ENCODE results near the gene TMEM204.

Gene TMEM204

GRCh38 chr16:1556254-1556653 lies 22.8 kb downstream of the TMEM204 start:
- no peak for DNase-seq

GRCh38 chr16:1557074-1557473 lies 23.6 kb downstream of the TMEM204 start:
- no peak for DNase-seq

- no peak for DNase-seq
Observed at GRCh38 chr16:1557576-1557975, 24.1 kb downstream of the TMEM204 start.

GRCh38 chr16:1559446-1559975 lies 26.0 kb downstream of the TMEM204 start:
- DNase-seq, result no peak

- no peak for DNase-seq
Observed at GRCh38 chr16:1560153-1560552, 26.7 kb downstream of the TMEM204 start.

GRCh38 chr16:1560866-1561265 lies 27.4 kb downstream of the TMEM204 start:
- DNase-seq, result no peak

- DNase-seq, result no peak
Observed at GRCh38 chr16:1561266-1561665, 27.8 kb downstream of the TMEM204 start.

- DNase-seq, result peak in 3 of 56 donors; percentile 2 to 26 (median 5)
Observed at GRCh38 chr16:1561836-1562235, 28.4 kb downstream of the TMEM204 start.

- no peak for DNase-seq
Observed at GRCh38 chr16:1563786-1564185, 30.3 kb downstream of the TMEM204 start.

GRCh38 chr16:1564325-1564724 lies 30.9 kb downstream of the TMEM204 start:
- DNase-seq, result no peak

GRCh38 chr16:1565083-1565805 lies 31.8 kb downstream of the TMEM204 start:
- no peak for DNase-seq

GRCh38 chr16:1567988-1568387 lies 34.5 kb downstream of the TMEM204 start:
- DNase-seq, result no peak

- no peak for DNase-seq
Observed at GRCh38 chr16:1571012-1571671, 37.7 kb downstream of the TMEM204 start.

- no peak for DNase-seq
Observed at GRCh38 chr16:1572673-1573072, 39.2 kb downstream of the TMEM204 start.

- no peak for DNase-seq
Observed at GRCh38 chr16:1573301-1573700, 39.8 kb downstream of the TMEM204 start.

- no peak for DNase-seq
Observed at GRCh38 chr16:1575578-1575977, 42.1 kb downstream of the TMEM204 start.

- no peak for DNase-seq
Observed at GRCh38 chr16:1579214-1579613, 45.7 kb downstream of the TMEM204 start.

- DNase-seq, result no peak
Observed at GRCh38 chr16:1580256-1580655, 46.8 kb downstream of the TMEM204 start.

- no peak for DNase-seq
Observed at GRCh38 chr16:1580956-1581355, 47.5 kb downstream of the TMEM204 start.

GRCh38 chr16:1581804-1582203 lies 48.3 kb downstream of the TMEM204 start:
- no peak for DNase-seq

GRCh38 chr16:1583180-1583579 lies 49.7 kb downstream of the TMEM204 start:
- no peak for DNase-seq

GRCh38 chr16:1584926-1585484 lies 51.5 kb downstream of the TMEM204 start:
- DNase-seq, result no peak

GRCh38 chr16:1590366-1590765 lies 56.9 kb downstream of the TMEM204 start:
- DNase-seq, result no peak
